WI38 (cell line): ENCODE measurements around the gene ANO7.

Experiments
- H3K4me3 ChIP-seq: 2 replicates; pipeline ENCODE4 v1.5.1; 2011; ENCODE audit warnings: low read depth, mild to moderate bottlenecking, control low read depth, low read length
- CTCF ChIP-seq: IDR thresholded peaks from 2 replicates; pipeline ENCODE4 v1.5.1; 2012; ENCODE audit warnings: low read depth, mild to moderate bottlenecking, control low read depth, low read length

Gene ANO7

DNA sequence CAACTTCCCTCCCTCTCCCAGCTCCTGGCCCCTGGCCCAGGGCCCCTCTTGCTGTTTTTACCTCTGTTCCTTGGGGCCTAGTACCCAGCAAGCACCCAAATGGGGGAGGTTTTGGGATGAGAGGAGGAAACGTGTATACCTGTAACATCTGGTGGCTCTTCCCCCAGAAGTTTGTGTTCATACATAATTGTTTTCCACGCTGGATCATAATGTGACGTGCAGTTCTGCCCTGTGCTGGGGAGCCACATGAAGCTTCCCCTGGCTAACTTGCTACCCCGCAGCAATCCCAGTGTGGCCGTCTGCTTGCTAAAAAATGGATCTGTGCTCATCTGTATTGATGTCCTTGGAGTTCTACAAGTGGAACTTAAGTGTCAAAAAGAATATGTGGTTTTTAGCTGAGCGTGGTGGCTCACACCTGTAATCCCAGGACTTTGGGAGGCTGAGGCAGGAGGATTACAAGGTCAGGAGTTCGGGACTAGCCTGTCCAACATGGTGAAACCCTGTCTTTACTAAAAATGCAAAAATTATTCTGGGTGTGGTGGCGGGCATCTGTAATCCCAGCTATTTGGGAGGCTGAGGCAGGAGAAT is 36.5 kb downstream of the ANO7 start:
- H3K4me3 ChIP-seq: no peak overlapping the region
- no peak for TF ChIP-seq CTCF

GRCh38 chr2:241225545-241225944 is 37.1 kb downstream of the ANO7 start:
- no peak overlapping the region for H3K4me3 ChIP-seq
- TF ChIP-seq CTCF: no peak

DNA sequence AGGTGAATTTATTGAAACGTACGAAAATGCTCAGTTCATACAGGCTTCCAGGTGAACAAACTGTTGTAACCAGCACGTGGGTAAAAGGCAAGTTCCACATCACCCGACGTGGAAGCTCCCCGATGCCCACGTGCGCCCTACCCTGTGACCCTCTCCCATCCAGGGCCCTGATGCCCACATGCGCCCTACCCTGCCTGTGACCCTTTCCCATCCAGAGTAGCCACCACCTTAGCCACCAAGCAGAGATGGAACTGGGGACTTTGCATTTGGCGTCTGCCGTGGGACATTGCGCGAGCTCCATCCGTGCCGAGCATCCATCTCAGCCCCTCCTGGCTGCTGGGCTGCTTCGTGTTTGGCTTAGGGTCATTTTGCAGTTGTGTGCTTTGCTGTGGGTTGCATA is 37.5 kb downstream of the ANO7 start:
- H3K4me3 ChIP-seq: no peak overlapping the region
- TF ChIP-seq CTCF: no peak

- no peak for TF ChIP-seq CTCF
- H3K4me3 ChIP-seq: no peak overlapping the region
Measured at GRCh38 chr2:241226723-241227572, 38.5 kb downstream of the ANO7 start.

DNA sequence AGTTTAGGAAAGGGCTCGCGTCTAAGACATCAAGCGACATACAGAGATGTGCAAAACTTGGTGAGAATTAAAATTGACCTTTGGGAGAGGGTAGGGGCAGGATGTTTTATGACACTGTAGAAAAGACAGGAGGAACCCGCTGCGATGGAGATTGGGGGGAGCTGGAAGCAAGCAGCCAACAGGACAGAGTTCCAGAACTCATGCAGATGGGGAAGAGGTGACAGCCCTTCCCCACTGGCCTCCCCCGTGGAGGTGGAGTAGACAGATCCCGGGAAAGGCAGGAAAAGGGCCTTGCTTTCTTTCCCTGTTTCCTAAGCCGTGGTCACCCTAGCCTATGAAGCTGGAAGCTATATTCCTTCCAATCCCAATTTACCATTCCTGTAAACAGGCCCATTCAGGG is 39.1 kb downstream of the ANO7 start:
- no peak for TF ChIP-seq CTCF
- no peak overlapping the region for H3K4me3 ChIP-seq

GRCh38 chr2:241228081-241228859 is 39.8 kb downstream of the ANO7 start:
- TF ChIP-seq CTCF: no peak
- H3K4me3 ChIP-seq: no peak overlapping the region
